ENCODE measurements around the gene INO80B. TPM values are rescaled to one million over a fixed set of nuclear protein-coding genes. Genes with fewer than 3 reads are reported as not detected.
"Not testable (repeated sequence)": the region's sequence is repeated elsewhere in the genome, so short reads cannot be mapped to it uniquely, and the experiment has no call there.

The INO80B gene
- total RNA-seq, 1 donor from 2014 or later = 8.7 TPM

DNA sequence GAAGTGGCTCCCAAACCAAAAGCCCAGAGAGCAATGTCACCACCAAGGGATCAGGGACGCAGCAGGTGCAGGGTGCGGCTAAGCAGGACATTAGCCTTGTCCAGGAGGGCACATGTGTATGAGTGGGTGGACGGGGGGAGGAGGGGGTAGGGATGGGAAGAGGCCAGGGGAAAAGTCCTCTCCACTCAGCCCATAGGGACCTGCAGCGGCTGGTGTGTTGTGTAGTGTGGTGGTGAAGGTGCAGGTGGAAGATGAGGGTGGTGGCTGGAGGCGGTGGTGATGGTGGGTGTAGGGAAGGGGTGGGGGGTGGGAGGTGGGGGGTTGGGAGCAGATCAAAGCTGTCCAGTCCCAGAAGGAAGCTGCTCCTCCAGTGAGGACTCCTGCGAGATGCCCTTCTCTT lies 37.1 kb upstream of the INO80B start:
- H3K9me3 Mint-ChIP-seq = no peaks in the 10 kb centered on the region
- Histone ChIP-seq H2AFZ (replicated peaks) (no peak overlapping the region), H3K27me3 (peaks cover 7% of the 10 kb centered on the region), H3F3A (ENCODE audit: low read depth) (peaks cover 15% of the 10 kb centered on the region), H3K4me3 (no peak overlapping the region), H3K79me2 (ENCODE audit: low read depth) (peaks cover 9% of the 10 kb centered on the region), H3K9me3 (ENCODE audit: low read depth) (no peaks in the 10 kb centered on the region), H3K27ac (no peak overlapping the region), H3K9ac (no peak overlapping the region), H4K20me1 (ENCODE audit: low read depth) (no peaks in the 10 kb centered on the region), H3K4me2 (no peak overlapping the region), H3K4me1 (no peaks in the 10 kb centered on the region), H3K36me3 (no peaks in the 10 kb centered on the region)
- DNase-seq (ENCODE audit: low spot score) = no peak
- H3K27me3 Mint-ChIP-seq (ENCODE audit: insufficient read depth, low read depth) = peaks cover 14% of the 10 kb centered on the region
- peaks cover 14% of the 10 kb centered on the region for H3K4me1 Mint-ChIP-seq
- peaks cover 1% of the 10 kb centered on the region for H3K36me3 Mint-ChIP-seq
- no peak overlapping the region for H3K4me3 Mint-ChIP-seq
- no peak overlapping the region for H3K27ac Mint-ChIP-seq
- TF ChIP-seq EZH2phosphoT487 (IDR thresholded peaks at IDR 0.05) = no peak

- Histone ChIP-seq H3K36me3 (no peaks in the 10 kb centered on the region), H3K9ac (no peak overlapping the region), H3K4me1 (no peaks in the 10 kb centered on the region), H3K4me3 (no peak overlapping the region), H3K27me3 (peaks cover 7% of the 10 kb centered on the region), H3K9me3 (ENCODE audit: low read depth) (no peaks in the 10 kb centered on the region), H3K4me2 (no peak overlapping the region), H3K79me2 (ENCODE audit: low read depth) (peaks cover 15% of the 10 kb centered on the region), H4K20me1 (ENCODE audit: low read depth) (no peaks in the 10 kb centered on the region), H3F3A (ENCODE audit: low read depth) (peaks cover 15% of the 10 kb centered on the region), H2AFZ (replicated peaks) (no peak overlapping the region), H3K27ac (no peak overlapping the region)
- TF ChIP-seq EZH2phosphoT487 (IDR thresholded peaks at IDR 0.05) = no peak
- TF ChIP-seq, protein P1, sequence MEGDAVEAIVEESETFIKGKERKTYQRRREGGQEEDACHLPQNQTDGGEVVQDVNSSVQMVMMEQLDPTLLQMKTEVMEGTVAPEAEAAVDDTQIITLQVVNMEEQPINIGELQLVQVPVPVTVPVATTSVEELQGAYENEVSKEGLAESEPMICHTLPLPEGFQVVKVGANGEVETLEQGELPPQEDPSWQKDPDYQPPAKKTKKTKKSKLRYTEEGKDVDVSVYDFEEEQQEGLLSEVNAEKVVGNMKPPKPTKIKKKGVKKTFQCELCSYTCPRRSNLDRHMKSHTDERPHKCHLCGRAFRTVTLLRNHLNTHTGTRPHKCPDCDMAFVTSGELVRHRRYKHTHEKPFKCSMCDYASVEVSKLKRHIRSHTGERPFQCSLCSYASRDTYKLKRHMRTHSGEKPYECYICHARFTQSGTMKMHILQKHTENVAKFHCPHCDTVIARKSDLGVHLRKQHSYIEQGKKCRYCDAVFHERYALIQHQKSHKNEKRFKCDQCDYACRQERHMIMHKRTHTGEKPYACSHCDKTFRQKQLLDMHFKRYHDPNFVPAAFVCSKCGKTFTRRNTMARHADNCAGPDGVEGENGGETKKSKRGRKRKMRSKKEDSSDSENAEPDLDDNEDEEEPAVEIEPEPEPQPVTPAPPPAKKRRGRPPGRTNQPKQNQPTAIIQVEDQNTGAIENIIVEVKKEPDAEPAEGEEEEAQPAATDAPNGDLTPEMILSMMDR (IDR thresholded peaks at IDR 0.05) = no peak
- no peak for TF ChIP-seq EZH2 (IDR thresholded peaks at IDR 0.05)
- Mint-ChIP-seq H3K9me3 (no peaks in the 10 kb centered on the region), H3K4me3 (no peak overlapping the region), H3K27ac (no peak overlapping the region), H3K27me3 (ENCODE audit: insufficient read depth, low read depth) (peaks cover 16% of the 10 kb centered on the region), H3K36me3 (peaks cover 4% of the 10 kb centered on the region), H3K4me1 (peaks cover 18% of the 10 kb centered on the region)
- DNase-seq (ENCODE audit: low spot score) = no peak
Measured at GRCh38 chr2:74418312-74418711, 36.6 kb upstream of the INO80B start.

- H3K9me3 Mint-ChIP-seq = no peaks in the 10 kb centered on the region
- Histone ChIP-seq H3K27ac (no peak overlapping the region), H3K79me2 (ENCODE audit: low read depth) (peaks cover 16% of the 10 kb centered on the region), H4K20me1 (ENCODE audit: low read depth) (no peaks in the 10 kb centered on the region), H3F3A (ENCODE audit: low read depth) (peaks cover 15% of the 10 kb centered on the region), H2AFZ (replicated peaks) (no peak overlapping the region), H3K27me3 (peaks cover 7% of the 10 kb centered on the region), H3K4me1 (no peaks in the 10 kb centered on the region), H3K9me3 (ENCODE audit: low read depth) (no peaks in the 10 kb centered on the region), H3K9ac (no peak overlapping the region), H3K4me2 (no peak overlapping the region), H3K36me3 (no peaks in the 10 kb centered on the region), H3K4me3 (no peak overlapping the region)
- peaks cover 26% of the 10 kb centered on the region for H3K4me1 Mint-ChIP-seq
- no peak overlapping the region for H3K4me3 Mint-ChIP-seq
- H3K27ac Mint-ChIP-seq = no peak overlapping the region
- H3K36me3 Mint-ChIP-seq = peaks cover 10% of the 10 kb centered on the region
- H3K27me3 Mint-ChIP-seq (ENCODE audit: insufficient read depth, low read depth) = peaks cover 16% of the 10 kb centered on the region
- DNase-seq (ENCODE audit: low spot score) = no peak
- no peak for TF ChIP-seq EZH2 (IDR thresholded peaks at IDR 0.05)
- no peak for TF ChIP-seq EZH2phosphoT487 (IDR thresholded peaks at IDR 0.05)
- TF ChIP-seq, protein P1 (IDR thresholded peaks at IDR 0.05) = no peak
Measured at GRCh38 chr2:74419345-74419744, 35.5 kb upstream of the INO80B start.

DNA sequence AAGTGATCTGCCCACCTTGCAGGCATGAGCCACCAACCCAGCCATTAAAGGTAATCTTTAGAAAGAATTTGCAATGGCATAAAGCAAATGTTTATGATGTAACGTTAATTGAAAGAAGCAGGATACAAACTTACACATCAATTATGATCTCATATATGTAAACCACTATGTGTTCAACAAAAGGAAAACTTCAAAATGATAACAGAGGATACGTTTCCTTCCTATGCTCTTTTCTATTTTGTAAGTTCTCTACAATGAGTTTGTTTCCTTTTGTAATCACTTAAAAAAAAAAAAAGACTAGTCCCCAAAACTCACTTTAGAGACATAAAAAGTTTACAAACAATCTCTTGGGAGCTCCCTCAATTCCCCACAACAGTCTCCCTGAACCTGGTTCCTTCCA lies 34.9 kb upstream of the INO80B start:
- H4K20me1 ChIP-seq (ENCODE audit: low read depth) = peaks cover 4% of the 10 kb centered on the region
- peaks cover 14% of the 10 kb centered on the region for H3K36me3 Mint-ChIP-seq
- peak overlapping the region; percentile 61 for H3K4me3 Mint-ChIP-seq

GRCh38 chr2:74420443-74421103 lies 34.3 kb upstream of the INO80B start:
- H3K36me3 Mint-ChIP-seq = peaks cover 14% of the 10 kb centered on the region
- H3K9me3 Mint-ChIP-seq; H3K27ac ChIP-seq; DNase-seq (ENCODE audit: low spot score); H3K9me3 ChIP-seq (ENCODE audit: low read depth); H2AFZ ChIP-seq (replicated peaks); H3K9ac ChIP-seq; H3K27me3 ChIP-seq; H3K4me1 ChIP-seq; H3K36me3 ChIP-seq; H4K20me1 ChIP-seq (ENCODE audit: low read depth): not testable (repeated sequence)
- H3K4me3 Mint-ChIP-seq = peak overlapping the region; percentile 99
- Histone ChIP-seq H3F3A (ENCODE audit: low read depth) (peaks cover 21% of the 10 kb centered on the region), H3K4me3 (peak overlapping the region; percentile 76), H3K4me2 (peak overlapping the region; percentile 91), H3K79me2 (ENCODE audit: low read depth) (peaks cover 16% of the 10 kb centered on the region)
- peaks cover 30% of the 10 kb centered on the region for H3K4me1 Mint-ChIP-seq
- peak overlapping the region; percentile 61 for H3K27ac Mint-ChIP-seq
- H3K27me3 Mint-ChIP-seq (ENCODE audit: insufficient read depth, low read depth) = peaks cover 16% of the 10 kb centered on the region

More for the DNA sequence above, 34.9 kb upstream of the INO80B start:
- H3K9me3 ChIP-seq (ENCODE audit: low read depth) = no peaks in the 10 kb centered on the region
- Mint-ChIP-seq H3K4me1 (peaks cover 30% of the 10 kb centered on the region), H3K9me3 (no peaks in the 10 kb centered on the region), H3K27me3 (ENCODE audit: insufficient read depth, low read depth) (peaks cover 16% of the 10 kb centered on the region), H3K27ac (no peak overlapping the region)
- no peaks in the 10 kb centered on the region for H3K4me1 ChIP-seq
- H3K4me3 ChIP-seq = no peak overlapping the region
- H2AFZ ChIP-seq (replicated peaks) = no peak overlapping the region
- peak overlapping the region; percentile 91 for H3K4me2 ChIP-seq
- H3K36me3 ChIP-seq = no peaks in the 10 kb centered on the region
- TF ChIP-seq, protein P1 (IDR thresholded peaks at IDR 0.05) = no peak
- TF ChIP-seq EZH2 (IDR thresholded peaks at IDR 0.05) (no peak), EZH2phosphoT487 (IDR thresholded peaks at IDR 0.05) (no peak)
- H3F3A ChIP-seq (ENCODE audit: low read depth) = peaks cover 16% of the 10 kb centered on the region
- H3K27ac ChIP-seq = no peak overlapping the region
- H3K9ac ChIP-seq = no peak overlapping the region
- peaks cover 7% of the 10 kb centered on the region for H3K27me3 ChIP-seq
- peaks cover 16% of the 10 kb centered on the region for H3K79me2 ChIP-seq (ENCODE audit: low read depth)
- no peak for DNase-seq (ENCODE audit: low spot score)

All from neural progenitor cell (in vitro differentiated cells).